Loucy (cell line): Measurements from ENCODE around the gene IL1R1.

Experiments used
- CTCF ChIP-seq: fragments of 200-600 bp; sonication (generic); conservative IDR thresholded peaks from 2 replicates; pipeline ENCODE4 v1.5.1; 2014; ENCODE audit warnings: mild to moderate bottlenecking, antibody characterized with exemption, low read length
- EZH2phosphoT487 ChIP-seq: fragments of 200-600 bp; IDR thresholded peaks from 2 replicates; pipeline ENCODE4 v1.6.1; 2018; ENCODE audit warnings: antibody characterized with exemption, mild to moderate bottlenecking, moderate library complexity, borderline replicate concordance

GRCh38 chr2:102194609-102195268, 52.2 kb downstream of the IL1R1 start:
- TF ChIP-seq CTCF (no peak), EZH2phosphoT487 (no peak)
